CD4-positive, alpha-beta T cell treated with Interleukin-21 for 1 hour (primary cell): Measurements from ENCODE around the gene FTCD.
"Not testable (repeated sequence)": the region's sequence is repeated elsewhere in the genome, so short reads cannot be mapped to it uniquely, and the experiment has no call there.

Experiments used
- DNase-seq: peaks from one replicate; pipeline ENCODE4 v3.0.0-alpha.2; 2020

Gene FTCD

GRCh38 chr21:46155514-46156377 is at the start of gene FTCD:
TSS of gene FTCD (minus strand) at chr21:46155579. CDS start at chr21:46155523, 56 bp downstream.
- DNase-seq, result no peak

- no peak for DNase-seq
These were observed 49.8 kb upstream of the FTCD start for GRCh38 chr21:46205166-46205565.

- DNase-seq, result no peak
These were observed 47.8 kb upstream of the FTCD start for GRCh38 chr21:46203203-46203600.

- no peak for DNase-seq
These were observed 47.3 kb upstream of the FTCD start for GRCh38 chr21:46202592-46203202.

- not testable (repeated sequence) for DNase-seq
These were observed 45.8 kb upstream of the FTCD start for GRCh38 chr21:46200877-46201803.

- DNase-seq, result no peak
These were observed 44.3 kb upstream of the FTCD start for GRCh38 chr21:46199436-46200373.

GRCh38 chr21:46196733-46197132 is 41.4 kb upstream of the FTCD start:
- DNase-seq, result no peak

GRCh38 chr21:46195595-46196195 is 40.3 kb upstream of the FTCD start:
- no peak for DNase-seq

GRCh38 chr21:46194374-46195334 is 39.3 kb upstream of the FTCD start:
- DNase-seq, result no peak

- DNase-seq, result no peak
These were observed 38.5 kb upstream of the FTCD start for GRCh38 chr21:46193829-46194373.

GRCh38 chr21:46191686-46192575 is 36.6 kb upstream of the FTCD start:
- DNase-seq, result no peak

GRCh38 chr21:46191257-46191685 is 35.9 kb upstream of the FTCD start:
- no peak for DNase-seq

GRCh38 chr21:46190491-46191131 is 35.2 kb upstream of the FTCD start:
- DNase-seq, result no peak

GRCh38 chr21:46189959-46190490 is 34.6 kb upstream of the FTCD start:
- DNase-seq, result no peak

- DNase-seq, result no peak
These were observed 34.0 kb upstream of the FTCD start for GRCh38 chr21:46189213-46189958.

- no peak for DNase-seq
These were observed 33.1 kb upstream of the FTCD start for GRCh38 chr21:46188226-46189212.
